Measurements from ENCODE around the gene PARP12.
A peak's percentile ranks its signal among the peaks of the same experiment; 100 is the strongest.

The PARP12 gene

DNA sequence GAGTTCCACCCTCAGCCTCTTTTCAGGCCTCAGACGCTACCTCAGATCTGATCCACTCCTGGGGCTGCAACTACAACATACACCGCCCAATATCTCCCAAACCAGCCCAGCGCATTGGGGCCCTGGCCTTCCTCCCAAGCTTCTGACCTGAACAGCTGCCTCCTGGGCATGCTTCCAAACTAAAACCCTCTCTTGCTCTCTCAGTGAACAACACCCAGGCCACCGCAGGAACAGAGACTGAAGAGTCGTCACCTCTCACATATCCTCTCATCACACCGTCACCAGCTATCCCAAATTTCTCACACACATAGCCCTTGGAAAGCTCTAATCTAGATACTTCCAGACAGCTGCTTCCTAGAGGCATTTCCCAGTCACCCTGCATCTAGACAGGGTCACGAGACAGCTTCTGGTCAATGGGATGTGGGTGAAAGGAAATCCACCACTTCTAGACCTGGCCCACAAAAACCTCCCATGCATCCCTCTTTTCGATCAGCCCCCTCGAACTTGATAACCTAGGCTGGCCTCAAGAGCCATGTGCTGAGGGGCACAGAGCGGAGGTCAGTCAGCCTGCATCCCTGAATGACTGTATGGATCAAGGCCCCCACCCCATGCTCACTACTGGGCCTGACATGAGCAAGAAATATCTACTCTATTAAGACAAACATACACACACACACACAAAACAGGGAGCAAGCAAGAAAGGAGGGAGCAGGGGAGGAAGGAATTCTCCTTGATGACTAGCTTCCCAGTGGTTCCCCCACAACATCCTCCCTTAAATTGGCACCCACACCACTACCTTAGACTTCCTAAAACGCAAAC is 1.8 kb downstream of the PARP12 start:
- intact Hi-C loops (cut with DNase I) = no loop called here
- DNase-seq = peak in 2 of 42 donors; percentile 25 to 47

DNA sequence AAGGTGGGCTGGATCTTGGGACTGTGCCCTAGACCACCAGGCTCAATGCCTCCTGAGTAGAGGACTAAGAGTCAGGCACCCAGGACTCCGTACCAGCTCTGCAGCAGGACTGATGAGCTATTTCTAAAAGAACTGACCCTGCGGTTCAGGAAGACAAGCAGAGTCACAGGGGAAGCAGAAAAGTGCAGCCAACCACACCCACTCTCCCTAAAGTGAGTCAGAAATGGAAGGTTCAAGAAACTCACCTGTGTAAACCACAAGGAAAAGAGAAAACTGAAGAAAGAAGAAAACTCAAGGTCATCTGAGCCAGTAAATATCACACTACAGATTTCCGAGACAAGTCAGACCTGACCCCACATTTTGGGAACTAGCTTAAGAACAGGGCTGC is 2.5 kb downstream of the PARP12 start:
- intact Hi-C loops (cut with DNase I) = no loop called here
- DNase-seq = no peak

DNA sequence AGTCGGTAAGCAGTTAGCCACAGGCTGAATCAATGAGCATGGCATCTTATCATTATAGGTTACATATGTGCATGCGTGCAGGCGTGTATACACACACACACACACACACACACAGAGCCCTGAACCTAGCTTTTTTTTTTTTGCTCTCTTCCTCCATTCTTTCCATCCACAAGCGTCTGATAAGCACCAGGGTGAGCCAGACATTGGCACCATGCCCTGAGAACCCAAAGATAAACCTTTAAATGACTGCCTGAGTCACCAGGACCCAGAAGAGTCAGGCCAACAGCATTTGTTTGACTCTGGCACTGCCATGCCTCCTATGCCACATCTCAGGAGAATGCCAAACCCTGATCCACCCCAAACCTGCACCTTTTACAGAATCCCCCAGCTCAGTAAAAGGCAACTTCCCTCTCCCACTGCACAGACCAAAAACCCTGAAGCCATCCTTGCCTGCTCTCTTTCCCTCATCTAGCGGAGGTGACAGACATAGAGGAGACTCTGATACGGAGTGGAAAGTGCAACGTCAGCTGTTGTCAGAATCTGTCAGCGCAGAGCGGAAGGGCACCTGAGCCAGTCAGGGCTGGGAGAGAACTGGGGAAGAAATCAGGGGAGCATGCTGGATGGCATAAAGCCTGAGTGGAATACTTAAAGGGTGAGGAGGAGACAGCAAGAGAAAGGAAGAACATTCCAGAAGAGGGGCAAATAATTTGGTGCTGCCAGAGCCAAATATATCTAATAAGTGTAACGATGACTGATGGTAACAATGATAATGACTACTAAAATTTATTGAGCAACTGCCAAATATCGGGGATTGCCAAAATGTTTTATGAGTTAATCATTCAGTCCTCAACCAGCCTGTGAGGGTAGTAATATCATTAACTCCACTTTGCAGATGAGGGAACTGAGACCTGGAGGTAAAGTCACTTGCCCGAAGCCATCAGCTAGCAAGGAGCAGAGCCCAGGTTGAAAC is 3.2 kb downstream of the PARP12 start:
- intact Hi-C loops (cut with DNase I) = no loop called here
- DNase-seq = peak in 1 of 42 donors; percentile 34

DNA sequence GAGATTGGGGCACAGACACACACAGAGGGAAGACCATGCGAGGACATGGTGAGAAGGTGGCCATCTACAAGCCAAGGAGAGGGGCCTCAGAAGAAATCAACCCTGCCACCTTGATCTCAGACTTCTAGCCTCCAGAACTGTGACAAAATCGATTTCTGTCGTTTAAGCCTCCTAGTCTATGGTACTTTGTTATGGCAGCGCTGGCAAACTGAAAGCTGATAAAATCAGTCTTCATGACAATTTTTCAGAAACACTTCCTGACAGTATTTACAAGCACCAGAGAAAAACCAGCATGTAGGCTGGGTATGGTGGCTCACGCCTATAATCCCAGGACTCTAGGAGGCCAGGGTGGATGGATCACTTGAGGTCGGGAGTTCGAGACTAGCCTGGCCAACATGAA is 4.2 kb downstream of the PARP12 start:
- intact Hi-C loops (cut with DNase I) = no loop called here
- peak in 1 of 42 donors; percentile 21 for DNase-seq

DNA sequence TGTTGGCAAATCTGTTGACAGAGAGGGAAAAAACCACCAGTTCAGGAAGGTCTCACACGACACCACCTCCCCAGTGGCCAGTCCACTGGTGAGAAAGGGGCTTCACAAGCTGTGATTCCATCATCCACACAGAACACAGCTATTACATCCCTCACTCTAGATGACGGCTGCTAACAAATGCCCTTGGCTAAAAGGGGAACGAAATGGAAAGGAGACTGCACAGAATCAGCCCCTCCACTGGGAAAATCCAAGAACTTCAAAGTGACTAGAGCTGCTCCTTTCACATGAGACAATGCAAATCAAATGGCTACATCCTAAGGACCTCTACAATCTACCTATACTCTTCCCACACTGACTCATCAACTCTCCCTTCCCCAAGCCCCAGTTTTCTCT is 5.6 kb downstream of the PARP12 start:
- intact Hi-C loops (cut with DNase I) = no loop called here
- no peak for DNase-seq

DNA sequence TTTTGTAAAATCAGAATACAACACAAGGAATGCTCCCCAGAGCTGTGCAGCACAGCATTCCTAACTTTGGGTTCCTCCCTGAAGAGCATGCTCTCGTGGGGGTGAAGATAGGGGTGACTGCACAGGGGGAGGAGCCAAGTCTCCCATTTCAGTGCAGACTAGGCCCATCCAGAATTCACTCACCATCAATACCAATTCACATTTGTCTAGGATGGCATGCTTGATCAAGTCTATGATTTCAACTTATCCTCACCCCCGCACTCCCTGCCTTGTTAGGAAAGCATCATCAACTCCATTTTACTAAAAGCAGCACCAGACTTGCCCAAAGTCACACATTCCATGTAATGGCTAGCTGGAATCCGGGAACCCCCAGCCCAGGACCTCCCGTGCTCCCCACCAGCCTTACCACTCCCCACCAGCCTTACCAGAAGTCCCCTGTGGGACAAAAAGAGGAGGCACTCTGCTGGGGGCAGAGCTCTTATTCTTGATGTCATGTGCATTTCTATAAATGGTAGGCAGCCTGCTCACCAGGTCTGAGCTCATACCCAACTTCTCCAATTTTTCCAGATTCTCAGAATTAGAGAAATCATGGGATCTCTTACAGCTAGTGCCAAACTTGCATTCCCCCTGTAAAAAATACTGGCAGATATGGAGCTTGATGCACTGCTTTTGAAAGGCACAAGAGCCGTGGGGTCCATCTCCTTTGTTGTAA is 6.2 kb downstream of the PARP12 start:
- intact Hi-C loops (cut with DNase I) = no loop called here
- no peak for DNase-seq

DNA sequence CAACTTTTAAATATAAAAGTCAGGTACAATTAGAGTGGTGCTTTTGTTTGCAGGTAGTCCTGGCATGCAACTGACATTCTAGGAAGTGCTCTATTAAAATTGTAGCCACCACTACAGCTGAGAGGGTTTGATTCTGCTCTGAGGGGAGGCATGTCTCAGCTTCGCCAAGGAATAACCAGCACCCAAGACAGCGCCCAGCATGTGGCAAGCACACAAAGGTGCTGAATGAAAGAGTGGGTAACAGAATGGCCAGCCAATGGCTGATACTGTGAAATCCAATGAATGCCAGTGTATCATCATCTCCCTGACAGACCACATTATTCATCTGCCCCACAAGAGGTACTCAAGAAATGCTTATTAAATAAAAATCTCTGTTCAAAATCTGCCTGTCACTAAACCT is 6.9 kb downstream of the PARP12 start:
- intact Hi-C loops (cut with DNase I) = no loop called here
- DNase-seq = no peak

DNA sequence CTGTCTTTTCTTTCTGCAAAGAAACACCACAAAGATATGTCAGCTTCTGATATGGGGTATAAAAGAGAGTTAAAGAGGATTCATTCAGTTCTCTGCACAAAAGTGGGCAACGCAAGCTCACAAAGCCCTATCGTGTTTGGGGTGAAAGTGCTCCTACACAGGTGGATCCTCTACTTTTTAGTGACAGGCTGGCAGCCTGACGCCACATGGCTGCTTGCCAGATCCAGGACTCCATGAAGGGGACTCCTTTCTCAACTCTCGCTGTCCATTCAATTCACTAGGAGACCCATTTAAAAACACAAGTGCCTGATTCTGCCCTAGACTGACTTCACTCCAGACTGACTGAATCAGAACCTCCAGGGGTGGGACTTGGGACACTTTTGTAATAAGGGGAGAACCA is 8.0 kb downstream of the PARP12 start:
- no peak for DNase-seq
- intact Hi-C loops (cut with DNase I) = no loop called here

DNA sequence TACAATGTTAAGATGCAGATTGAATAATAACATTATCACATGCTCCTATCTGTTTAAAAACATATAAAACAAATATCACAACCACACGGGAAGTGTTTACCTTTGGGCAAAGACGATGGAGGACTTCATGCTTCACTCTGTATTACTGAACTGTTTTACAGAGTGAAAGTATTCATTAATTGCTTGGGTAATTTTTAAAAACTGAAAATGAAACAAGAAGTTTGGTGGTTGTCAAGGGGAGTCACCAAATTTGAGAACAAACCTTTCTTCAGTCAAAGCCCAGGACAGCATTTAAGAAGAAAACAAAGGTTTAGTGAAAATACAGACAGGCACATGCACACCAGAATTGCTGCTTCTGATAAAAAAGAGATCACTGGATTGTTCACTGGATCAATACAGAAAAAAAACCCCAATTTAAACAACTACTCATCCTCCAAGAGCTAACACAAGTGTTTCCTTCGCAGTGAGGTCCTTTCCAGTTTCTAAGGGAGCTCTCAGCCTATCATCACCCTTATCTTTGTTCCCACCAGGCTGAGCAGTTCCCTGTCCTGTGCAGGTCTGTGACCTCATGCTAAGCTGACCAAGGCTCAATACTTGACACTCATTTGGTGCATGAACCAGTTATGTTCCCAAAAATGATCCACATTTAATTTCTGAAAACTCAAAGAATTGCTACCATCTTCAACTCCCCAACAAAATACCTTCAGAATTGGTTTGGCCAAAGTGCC is 8.8 kb downstream of the PARP12 start:
- DNase-seq = no peak
- intact Hi-C loops (cut with DNase I) = no loop called here

DNA sequence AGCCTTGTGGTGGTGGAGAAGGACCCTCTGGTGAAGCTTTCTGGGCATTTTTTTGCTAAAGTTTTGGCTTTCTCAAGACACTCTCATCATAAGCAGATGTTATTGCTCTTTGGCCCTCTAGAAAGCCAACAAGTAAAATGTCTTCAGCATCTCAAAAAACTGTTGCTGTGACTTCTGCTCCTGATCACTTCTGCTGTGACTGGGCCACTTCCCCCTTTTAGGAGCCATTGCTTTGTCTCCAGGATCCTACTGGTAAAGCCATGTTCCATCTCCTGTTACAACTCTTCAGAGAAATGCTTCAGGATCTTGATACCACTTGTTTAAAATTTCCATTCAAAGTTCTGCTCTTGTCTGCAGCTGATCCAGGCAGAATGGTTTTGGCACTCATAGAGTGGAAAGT is 10.9 kb downstream of the PARP12 start:
- intact Hi-C loops (cut with DNase I) = no loop called here
- DNase-seq = no peak

DNA sequence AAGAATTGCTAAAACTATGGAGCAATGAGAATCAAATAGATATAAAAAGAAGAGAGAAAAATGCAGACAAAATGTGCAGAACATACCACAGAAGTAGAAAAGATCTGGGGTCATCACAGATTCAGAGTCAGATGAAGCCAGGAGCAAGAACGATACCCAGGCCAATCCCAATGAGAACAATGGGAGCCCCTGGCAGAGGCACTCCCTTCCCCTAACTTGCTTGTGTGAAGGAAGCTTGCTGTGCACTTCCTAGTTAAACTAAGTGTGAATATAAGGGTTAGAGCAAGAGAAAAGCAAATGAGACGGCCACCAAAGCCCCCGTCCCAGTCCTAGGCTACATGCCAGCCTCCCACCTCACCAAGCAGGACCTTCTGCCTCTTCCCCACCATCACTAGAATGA is 12.7 kb downstream of the PARP12 start:
- intact Hi-C loops (cut with DNase I) = no loop called here
- DNase-seq = no peak

DNA sequence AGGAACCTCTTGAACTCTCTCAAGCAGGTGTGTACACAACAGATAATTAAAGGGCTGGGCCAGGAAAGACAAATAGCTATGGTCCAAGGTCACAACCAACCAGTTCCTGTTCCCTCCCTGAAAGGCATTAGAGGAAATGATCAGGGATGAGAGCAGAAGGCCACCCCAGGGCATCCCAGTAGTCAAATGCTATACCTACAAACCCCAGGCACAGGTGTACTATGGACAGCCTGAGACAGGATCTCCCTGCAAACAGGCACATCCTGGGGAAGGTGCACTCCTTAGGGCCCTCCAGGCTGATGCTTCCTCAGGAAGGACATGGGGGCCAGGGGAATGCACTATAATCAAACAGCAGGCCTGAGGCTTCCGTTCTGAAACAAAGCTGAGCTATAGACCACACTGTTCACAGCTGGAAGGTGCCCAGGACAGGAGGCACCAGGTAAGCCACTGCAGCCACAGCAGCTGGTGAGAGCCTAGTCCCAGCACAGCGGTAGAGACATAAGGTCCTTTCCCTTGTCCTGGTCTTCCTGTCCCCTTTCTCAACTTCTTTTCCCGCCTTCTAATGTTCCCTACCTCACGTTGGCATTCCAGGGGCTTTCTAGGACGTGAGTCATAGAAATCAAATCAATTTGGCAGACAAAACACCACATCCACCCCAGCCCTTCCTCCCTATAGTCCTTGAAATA is 13.3 kb downstream of the PARP12 start:
- intact Hi-C loops (cut with DNase I) = no loop called here
- DNase-seq = no peak

DNA sequence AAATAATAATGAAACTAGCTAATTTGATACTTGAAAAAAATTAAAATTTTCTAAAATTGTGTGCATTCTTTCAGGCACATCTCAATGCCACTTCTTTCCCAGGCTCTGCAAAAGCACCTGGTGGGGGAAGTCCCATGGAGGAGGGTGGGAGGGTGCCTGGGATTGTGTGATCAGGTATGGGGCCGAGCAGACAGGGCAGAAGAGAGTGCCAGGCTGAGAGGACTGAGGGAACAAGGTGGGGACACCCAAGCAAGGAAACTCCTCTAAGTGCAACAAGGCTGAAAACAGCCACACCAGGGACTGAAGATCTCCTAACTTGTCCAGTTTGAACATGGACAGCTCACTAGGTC is 13.8 kb downstream of the PARP12 start:
- intact Hi-C loops (cut with DNase I) = no loop called here
- DNase-seq = no peak

DNA sequence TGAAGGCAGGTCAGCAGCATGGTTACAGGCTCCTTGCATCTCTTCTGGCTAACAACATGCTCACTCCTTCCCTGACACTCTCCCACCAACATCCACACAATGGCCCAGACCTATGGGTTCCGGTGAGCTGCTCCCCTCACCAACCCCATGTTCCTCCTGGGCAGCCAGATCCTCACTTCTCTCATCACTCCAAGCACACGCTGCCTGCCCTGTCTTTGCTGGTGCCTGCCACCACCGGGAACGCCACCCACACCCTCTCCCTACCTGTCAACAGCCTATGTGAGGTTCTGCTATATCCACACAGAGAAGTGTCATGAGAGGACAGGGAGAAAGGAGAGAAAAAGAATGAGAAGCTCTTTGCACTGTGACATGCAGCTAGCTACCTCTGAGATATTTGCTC is 14.6 kb downstream of the PARP12 start:
- DNase-seq = peak in 3 of 42 donors; percentile 29 to 39 (median 34)

DNA sequence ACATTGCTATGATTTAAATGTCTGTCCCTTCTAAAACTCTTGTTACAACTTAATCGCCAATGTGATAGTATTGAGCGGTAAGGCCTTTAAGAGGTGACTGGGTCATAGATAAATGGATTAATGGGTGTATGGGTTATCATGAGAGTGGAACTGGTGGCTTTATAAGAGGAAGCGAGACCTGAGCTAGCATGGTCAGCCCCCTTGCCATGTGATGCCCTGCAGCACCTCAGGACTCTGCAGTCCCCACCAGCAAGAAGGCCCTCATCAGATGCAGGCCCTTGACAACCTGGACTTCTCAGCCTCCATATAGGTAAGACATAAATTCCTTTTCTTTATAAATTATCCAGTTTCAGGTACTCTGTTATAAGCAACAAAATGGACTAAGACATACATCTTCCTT is 15.6 kb downstream of the PARP12 start:
- intact Hi-C loops (cut with DNase I) = no loop called here
- DNase-seq = peak in 1 of 42 donors; percentile 19

More for the DNA sequence above, 14.6 kb downstream of the PARP12 start:
- intact Hi-C loops (cut with DNase I) = no loop called here

DNA sequence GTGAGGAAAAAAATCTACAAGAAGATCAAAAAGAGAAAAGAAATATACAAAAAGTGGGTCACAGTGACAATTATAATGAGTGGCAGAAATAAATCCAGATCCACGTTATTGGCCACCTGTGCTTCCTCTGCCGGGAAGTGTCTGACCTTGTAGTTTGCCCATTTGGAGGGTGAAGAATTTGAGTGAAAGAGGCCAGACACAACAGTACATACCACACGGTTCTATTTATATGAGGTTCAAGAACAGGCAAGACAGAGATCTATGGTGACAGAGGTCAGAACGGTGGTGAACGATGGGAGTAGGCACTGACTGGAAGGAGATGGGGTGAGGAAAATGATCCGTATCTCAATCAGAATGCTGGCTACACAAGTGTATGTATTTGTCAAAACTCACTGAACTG is 17.1 kb downstream of the PARP12 start:
- peak in 1 of 42 donors; percentile 1 for DNase-seq
- intact Hi-C loops (cut with DNase I) = no loop called here

DNA sequence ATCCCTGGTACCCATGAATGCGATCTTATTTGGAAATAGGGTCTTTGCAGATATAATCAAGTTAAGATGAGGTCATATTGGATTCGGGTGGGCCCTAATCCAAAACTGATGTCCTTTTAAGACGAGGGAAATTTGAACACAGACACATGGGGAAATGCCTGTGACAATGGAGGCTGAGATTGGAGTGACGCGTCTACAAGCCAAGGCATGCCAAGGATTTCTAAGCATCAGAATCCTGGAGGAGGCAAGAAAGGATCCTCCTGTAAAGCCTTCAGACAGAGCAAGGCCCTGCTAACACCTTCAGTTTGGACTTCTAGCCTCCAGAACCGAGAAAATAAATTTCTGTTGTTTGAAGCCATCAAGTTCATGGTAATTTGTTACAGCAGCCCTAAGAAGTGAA is 18.5 kb downstream of the PARP12 start:
- DNase-seq = peak in 1 of 42 donors; percentile 25
- intact Hi-C loops (cut with DNase I) = no loop called here

DNA sequence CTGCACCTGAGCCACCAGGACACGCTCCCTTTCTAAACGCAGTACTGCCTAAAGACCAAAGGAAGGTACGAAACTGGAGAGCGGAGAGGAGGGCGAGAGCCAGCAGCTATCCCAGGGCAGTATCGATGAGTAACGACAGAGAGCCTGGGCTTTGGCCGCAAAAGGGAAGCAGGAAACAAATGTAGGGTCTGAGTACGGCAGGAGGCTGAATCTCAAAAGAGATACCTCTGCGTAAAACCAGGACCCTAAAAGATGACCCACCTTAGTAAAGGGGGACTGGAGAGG is 20.4 kb downstream of the PARP12 start:
- intact Hi-C loops (cut with DNase I) = no loop called here
- peak in 2 of 42 donors; percentile 6 to 17 for DNase-seq
